ENCODE data around the gene LOXL3.

LOXL3 gene

GRCh38 chr2:74504591-74504990 lies 49.2 kb downstream of the LOXL3 start:
- DNase-seq = no peak

DNA sequence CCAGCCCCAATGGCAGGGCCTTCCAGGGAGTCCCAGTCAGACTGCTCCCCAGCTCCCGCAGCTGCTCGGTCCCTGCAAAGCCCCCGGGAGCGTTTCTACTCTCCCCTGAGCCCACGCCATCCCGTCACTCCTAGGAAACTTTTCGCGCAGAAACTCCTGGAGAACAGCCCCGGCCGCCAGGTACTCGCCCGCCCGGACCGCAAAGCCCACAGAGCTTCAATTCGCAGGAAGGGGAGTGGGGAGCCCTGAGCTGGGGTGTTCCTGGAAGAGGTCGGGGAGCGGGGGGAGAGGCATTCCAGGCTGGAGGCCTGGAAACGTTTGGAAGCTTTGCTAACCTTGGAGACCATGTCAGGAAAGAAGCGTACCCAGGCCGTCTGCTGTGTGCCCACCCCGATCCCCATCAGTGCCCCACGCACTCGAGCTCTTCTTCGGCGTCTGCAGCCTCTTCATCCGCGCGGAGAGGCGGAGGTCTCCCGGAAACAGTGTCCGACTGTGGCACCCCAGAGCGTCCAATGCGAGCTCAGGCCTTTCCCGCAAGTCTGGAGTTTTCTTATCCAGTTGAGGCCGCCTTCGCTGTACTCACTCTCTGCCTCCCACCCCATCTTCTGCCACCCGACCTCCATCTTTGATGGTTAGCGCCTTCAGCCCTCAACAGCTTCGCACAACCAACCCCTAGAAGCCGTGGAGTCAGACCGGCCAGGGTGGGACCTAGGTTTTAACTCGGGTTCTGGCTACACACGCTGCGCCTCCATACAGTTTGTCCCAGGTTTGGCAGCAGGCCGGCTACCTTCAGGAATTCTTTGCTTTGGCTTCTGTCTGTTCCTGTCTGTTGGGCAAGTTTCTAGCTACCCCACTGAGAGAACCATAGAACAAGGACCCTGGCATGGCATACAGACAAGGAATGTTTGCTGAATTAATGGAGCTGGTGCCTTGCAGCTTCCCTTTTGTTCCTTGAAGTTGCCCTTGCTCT lies 50.0 kb downstream of the LOXL3 start:
- DNase-seq = no peak

- DNase-seq = peak; percentile 75 to 79
Observed at GRCh38 chr2:74502720-74503505, 50.8 kb downstream of the LOXL3 start.

- no peak for DNase-seq
Observed at GRCh38 chr2:74502147-74502719, 51.5 kb downstream of the LOXL3 start.

- no peak for DNase-seq
Observed at GRCh38 chr2:74501335-74502071, 52.2 kb downstream of the LOXL3 start.

DNA sequence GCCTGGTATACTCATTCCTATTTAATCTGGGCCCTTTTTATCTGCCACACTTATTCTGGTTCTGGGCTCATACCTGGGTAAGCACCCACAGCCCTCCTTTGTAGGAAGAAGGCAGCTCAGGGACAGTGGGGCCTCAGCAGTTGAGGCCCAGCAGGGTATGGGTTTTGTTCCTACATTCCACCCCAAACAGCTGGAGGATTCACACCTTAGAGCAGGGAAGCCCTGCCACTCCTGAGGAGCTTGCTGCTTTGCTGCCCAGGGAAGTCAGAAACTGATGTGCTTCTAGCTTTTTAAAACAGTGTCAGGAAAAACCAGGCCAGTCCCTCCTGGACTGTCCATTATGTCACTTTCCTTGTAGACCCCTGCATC lies 53.2 kb downstream of the LOXL3 start:
- no peak for DNase-seq

DNA sequence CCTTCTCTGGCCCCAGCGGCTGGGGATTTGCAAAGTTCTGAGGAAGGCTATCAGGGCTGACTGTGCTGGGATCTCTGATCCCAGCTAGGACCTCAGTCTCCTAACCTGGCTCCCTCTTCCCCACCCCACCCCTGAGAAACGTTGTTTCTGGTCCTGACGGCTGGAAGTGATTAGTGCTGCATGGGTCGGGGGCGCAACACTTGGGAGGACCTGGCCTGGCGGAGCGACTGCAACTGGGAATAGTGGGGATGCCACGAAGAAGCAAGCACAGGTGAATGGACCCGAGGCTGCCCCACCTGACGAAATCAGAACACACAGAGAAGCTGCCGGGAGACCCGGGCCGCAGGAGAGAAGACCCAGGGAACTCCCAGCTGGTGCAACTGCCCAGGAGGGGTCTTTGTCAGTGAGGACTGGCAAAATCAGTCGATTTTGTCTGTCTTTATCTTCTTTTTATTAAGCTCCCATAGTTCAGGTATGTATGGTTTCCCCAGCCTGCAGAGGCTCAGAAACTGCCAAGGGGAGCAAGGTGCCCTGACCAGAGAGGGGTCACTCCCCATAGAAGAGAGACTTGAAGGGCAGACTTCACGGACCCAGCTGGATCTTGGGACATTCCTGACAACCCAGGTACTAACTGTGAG lies 53.7 kb downstream of the LOXL3 start:
- DNase-seq = no peak

GRCh38 chr2:74499267-74499939 lies 54.3 kb downstream of the LOXL3 start, which contains the start of gene LBX2:
Gene LBX2 (minus strand): TSS chr2:74499603. CDS start chr2:74499537, 66 bp downstream.
- no peak for DNase-seq

- no peak for DNase-seq
Observed at GRCh38 chr2:74498500-74499266, 55.1 kb downstream of the LOXL3 start.

GRCh38 chr2:74497777-74498499 lies 55.8 kb downstream of the LOXL3 start:
- DNase-seq = no peak

- DNase-seq = no peak
Observed at GRCh38 chr2:74496997-74497776, 56.6 kb downstream of the LOXL3 start.

DNA sequence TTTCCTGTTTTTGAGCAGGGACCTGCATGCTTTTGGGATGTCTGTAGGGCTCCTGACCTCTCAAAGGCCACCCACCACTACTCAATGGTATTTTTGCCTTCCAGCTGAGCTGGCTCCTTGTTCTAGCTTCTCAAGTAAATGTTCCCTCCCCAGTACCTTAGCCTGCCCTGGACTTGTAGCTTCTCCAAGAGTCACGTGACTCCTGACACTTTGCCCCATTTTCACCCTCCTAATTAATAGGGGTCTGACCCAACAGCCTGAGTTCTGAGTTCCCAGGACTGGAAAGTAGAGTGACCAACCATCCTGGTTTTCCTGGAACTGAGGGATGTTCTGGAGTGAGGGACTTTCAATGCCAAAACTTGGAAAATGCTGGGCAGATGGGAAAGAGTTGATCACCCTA lies 58.3 kb downstream of the LOXL3 start:
- no peak for DNase-seq

DNA sequence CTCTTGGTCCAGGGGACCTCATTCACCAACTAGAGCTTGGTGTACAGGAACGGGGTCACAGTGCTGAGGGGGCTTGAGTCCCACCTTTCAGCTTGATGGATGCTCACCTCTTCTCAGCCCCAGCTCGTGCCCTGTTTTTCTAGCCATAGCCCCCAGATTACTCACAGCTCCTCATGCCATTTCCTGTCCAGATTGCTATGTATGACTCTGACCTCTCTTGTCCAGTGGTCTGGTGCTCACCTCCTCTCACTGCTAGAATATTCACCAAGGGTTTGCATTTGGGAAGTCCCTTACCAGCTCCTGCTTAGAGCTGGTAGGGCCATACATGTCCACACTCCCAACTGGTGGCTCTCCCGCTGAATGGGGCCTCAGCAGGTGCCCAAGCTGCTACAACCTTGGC lies 60.2 kb downstream of the LOXL3 start:
- DNase-seq = no peak

GRCh38 chr2:74491648-74492544 lies 61.8 kb downstream of the LOXL3 start:
- no peak for DNase-seq

DNA sequence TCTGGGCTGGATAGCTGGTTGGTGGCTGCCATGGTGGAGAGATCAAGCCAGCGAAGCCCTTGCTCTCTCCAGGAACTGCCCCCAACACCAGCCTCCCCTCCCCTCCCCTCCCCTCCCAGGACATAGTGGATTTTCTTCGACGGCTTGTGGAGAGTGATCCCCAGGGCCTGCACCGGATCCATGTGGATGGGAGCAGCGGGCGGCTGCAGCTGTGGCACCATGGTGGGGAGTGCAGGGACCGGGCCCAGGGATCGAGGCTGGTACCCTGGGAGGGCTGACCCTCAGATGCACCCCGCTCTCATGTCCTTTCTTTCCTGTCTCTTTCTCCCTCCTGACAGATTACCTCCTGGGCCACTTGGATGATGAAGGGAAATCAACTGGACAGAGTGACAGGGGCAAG lies 63.8 kb downstream of the LOXL3 start:
- DNase-seq = no peak

- DNase-seq = no peak
Observed at GRCh38 chr2:74488643-74489481, 64.9 kb downstream of the LOXL3 start.

DNA sequence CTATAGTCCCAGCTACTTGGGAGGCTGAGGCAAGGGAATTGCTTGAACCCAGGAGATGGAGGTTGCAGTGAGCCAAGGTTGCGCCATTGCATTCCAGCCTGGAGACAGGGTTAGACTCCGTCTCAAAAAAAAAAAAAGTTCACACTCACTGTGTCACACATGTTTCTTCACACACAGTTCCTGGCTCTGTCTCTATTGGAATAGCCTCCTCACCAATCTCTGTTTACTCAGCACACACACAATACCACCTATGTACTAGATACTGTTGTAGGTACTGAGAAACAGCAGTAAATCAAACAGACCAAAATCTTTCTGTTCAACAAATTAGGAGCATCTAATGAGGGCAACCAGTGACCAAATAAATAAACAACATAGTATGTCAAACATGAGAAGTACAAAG lies 67.6 kb downstream of the LOXL3 start:
- no peak for DNase-seq
